Ectodermal cell (in vitro differentiated cells): ENCODE results near the gene MXRA8.

Experiments
- H3K27ac ChIP-seq: 2 replicates; pipeline ENCODE4 v1.7.0; 2013; ENCODE audit warnings: mild to moderate bottlenecking, low read depth, low read length; ENCODE audit not compliant: insufficient read depth, poor library complexity, severe bottlenecking
- H3K27me3 ChIP-seq: 2 replicates; pipeline ENCODE4 v1.7.0; 2013; ENCODE audit warnings: mild to moderate bottlenecking, low read length; ENCODE audit not compliant: insufficient read depth, control insufficient read depth, poor library complexity, severe bottlenecking
- H3K36me3 ChIP-seq: one replicate; pipeline ENCODE4 v1.7.0; 2013; ENCODE audit warnings: low read length; ENCODE audit not compliant: control insufficient read depth, insufficient read depth
- H3K4me1 ChIP-seq: one replicate; pipeline ENCODE4 v1.7.0; 2013; ENCODE audit warnings: low read length; ENCODE audit not compliant: control insufficient read depth, insufficient read depth
- H3K4me3 ChIP-seq: 2 replicates; pipeline ENCODE4 v1.7.0; 2013; ENCODE audit warnings: low read depth, low read length, control low read depth; ENCODE audit not compliant: insufficient read depth
- H3K9me3 ChIP-seq: 2 replicates; pipeline ENCODE4 v1.7.0; 2013; ENCODE audit warnings: mild to moderate bottlenecking, low read length, moderate library complexity; ENCODE audit not compliant: control insufficient read depth
- WGBS, 2 experiments: methylation state at CpG; one replicate each; pipeline ENCODE4 v1.1.7; 2013; ENCODE audit warnings: missing lambda C conversion rate in 2 of 2; 5-methylcytosine and 5-hydroxymethylcytosine counted together

The MXRA8 gene

DNA sequence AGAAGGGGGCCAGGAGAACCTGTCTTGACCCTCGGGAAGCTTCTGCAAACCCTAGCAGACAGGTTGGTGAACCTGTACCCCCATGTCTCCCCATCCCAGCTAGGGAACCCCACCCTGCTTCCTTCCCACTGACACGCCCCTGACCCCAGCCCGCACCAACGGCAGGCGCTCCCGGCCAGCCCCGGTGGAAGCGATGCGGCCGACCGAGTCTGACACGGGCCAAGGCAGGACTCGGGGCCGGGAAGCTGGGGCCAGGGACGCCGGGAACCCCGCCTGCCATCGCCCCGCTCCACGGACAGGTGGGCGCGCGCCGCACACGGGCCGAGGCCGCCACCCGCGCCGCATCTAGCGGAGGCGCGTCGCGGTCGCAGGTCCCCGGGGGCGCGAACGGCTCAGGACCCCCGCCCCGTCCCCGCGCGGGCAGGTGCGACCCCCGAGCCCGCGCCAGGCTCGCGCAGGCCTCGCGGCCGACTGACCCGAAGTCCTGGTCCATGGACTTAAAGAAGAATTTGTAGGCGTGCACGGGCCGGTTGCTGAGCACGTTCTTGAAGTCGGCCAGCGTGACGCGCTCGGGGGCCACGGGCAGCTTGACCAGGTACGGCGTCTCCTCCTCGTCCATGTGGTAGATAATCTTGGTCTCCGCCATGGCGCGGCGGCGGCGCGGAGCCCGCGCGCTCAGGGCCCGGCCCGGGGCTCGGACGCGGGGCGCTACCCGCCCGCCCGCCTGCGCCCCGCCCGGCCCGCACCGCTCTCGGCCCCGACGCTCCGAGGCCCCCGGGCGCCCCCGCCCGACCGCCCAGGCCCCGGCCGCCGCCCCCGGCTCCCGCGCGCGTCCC is 9.7 kb downstream of the MXRA8 start:
- no peaks in the 10 kb centered on the region for H3K27me3 ChIP-seq
- H3K4me3 ChIP-seq = peak overlapping the region; percentile 68
- 1% methylated on average over 109 of the region's 109 CpGs for WGBS, 2 experiments
- H3K27ac ChIP-seq = no peak overlapping the region
- H3K36me3 ChIP-seq = no peaks in the 10 kb centered on the region
- no peaks in the 10 kb centered on the region for H3K9me3 ChIP-seq
- H3K4me1 ChIP-seq = peaks cover 26% of the 10 kb centered on the region

- H3K27me3 ChIP-seq = no peaks in the 10 kb centered on the region
- H3K4me1 ChIP-seq = peaks cover 21% of the 10 kb centered on the region
- no peaks in the 10 kb centered on the region for H3K9me3 ChIP-seq
- H3K4me3 ChIP-seq = peak overlapping the region; percentile 68
- 11 to 17% methylated on average over 26 of the region's 26 CpGs for WGBS, 2 experiments
- no peaks in the 10 kb centered on the region for H3K36me3 ChIP-seq
- H3K27ac ChIP-seq = no peak overlapping the region
Observed at GRCh38 chr1:1347663-1348419, 10.5 kb downstream of the MXRA8 start.

GRCh38 chr1:1347026-1347595 is 11.2 kb downstream of the MXRA8 start:
- Histone ChIP-seq H3K9me3 (no peaks in the 10 kb centered on the region), H3K27ac (no peak overlapping the region), H3K36me3 (no peaks in the 10 kb centered on the region), H3K4me1 (peaks cover 14% of the 10 kb centered on the region), H3K27me3 (no peaks in the 10 kb centered on the region), H3K4me3 (peak overlapping the region; percentile 68)
- 94% methylated on average over 10 of the region's 10 CpGs for WGBS, 2 experiments

DNA sequence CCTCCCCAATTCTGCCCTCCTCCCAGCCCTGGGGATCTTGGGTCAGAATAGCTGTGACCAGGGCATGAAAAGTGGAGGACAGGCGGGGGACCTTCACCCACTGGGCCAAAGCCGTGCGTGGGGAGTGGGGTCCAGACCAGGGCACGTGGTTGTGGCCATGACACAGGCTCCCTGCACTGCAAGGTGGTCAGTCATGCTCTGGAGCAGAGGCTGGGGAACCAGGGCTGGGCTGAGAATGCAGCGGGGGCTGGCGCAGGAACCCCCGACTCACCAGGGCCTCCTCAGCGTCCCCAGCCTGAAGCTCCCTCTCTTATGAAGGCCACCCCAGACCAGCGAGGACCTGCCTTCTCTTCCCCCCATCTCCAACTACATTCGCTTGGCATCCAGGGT is 11.9 kb downstream of the MXRA8 start:
- no peaks in the 10 kb centered on the region for H3K27me3 ChIP-seq
- WGBS, 2 experiments = 92 to 96% methylated on average over 10 of the region's 10 CpGs
- no peak overlapping the region for H3K27ac ChIP-seq
- no peaks in the 10 kb centered on the region for H3K9me3 ChIP-seq
- peaks cover 8% of the 10 kb centered on the region for H3K4me1 ChIP-seq
- H3K4me3 ChIP-seq = no peak overlapping the region
- peaks cover 3% of the 10 kb centered on the region for H3K36me3 ChIP-seq

DNA sequence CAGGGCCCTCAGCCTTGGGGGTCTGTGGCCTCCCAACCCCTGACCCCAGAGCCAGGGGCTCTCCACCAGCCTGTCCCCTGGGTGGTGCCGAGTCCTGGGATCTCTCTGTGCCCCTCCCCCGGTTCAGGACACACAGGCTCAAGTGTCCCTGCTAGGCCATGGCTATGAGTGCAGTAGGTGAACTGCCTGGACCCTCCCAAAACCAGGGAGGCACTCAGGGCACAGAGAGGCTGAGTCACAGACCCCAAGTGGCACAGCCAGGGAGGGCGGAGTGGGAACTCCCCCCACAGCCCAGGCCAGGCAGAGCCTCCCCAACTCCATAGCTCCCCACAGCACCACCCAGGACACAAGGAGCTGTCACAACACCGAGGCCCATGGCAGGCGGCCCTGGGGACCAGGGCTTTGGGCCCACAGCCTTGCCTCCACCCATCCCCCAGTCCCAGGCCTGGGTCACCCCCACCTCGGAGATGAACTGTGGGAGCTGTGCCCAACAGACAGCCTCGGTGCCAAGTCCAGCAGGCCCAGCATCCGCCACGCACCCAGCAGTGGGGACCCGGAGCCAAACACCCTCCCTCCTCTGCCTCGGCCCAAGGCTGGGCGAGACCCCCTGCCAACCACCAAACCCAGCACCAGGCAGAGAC is 12.4 kb downstream of the MXRA8 start:
- H3K9me3 ChIP-seq = no peaks in the 10 kb centered on the region
- no peak overlapping the region for H3K4me3 ChIP-seq
- no peaks in the 10 kb centered on the region for H3K27me3 ChIP-seq
- H3K27ac ChIP-seq = no peak overlapping the region
- peaks cover 7% of the 10 kb centered on the region for H3K4me1 ChIP-seq
- peaks cover 8% of the 10 kb centered on the region for H3K36me3 ChIP-seq
- WGBS, 2 experiments = 92 to 95% methylated on average over 12 of the region's 12 CpGs

GRCh38 chr1:1345384-1345783 is 13.0 kb downstream of the MXRA8 start:
- H3K4me1 ChIP-seq = peaks cover 7% of the 10 kb centered on the region
- no peaks in the 10 kb centered on the region for H3K27me3 ChIP-seq
- no peak overlapping the region for H3K4me3 ChIP-seq
- 93 to 96% methylated on average over 16 of the region's 16 CpGs for WGBS, 2 experiments
- H3K9me3 ChIP-seq = no peaks in the 10 kb centered on the region
- no peak overlapping the region for H3K27ac ChIP-seq
- peaks cover 10% of the 10 kb centered on the region for H3K36me3 ChIP-seq

GRCh38 chr1:1344655-1345361 is 13.5 kb downstream of the MXRA8 start:
- WGBS, 2 experiments = 87 to 88% methylated on average over 15 of the region's 15 CpGs
- H3K4me3 ChIP-seq = no peak overlapping the region
- no peaks in the 10 kb centered on the region for H3K27me3 ChIP-seq
- peaks cover 10% of the 10 kb centered on the region for H3K36me3 ChIP-seq
- no peak overlapping the region for H3K27ac ChIP-seq
- H3K9me3 ChIP-seq = no peaks in the 10 kb centered on the region
- peaks cover 7% of the 10 kb centered on the region for H3K4me1 ChIP-seq

DNA sequence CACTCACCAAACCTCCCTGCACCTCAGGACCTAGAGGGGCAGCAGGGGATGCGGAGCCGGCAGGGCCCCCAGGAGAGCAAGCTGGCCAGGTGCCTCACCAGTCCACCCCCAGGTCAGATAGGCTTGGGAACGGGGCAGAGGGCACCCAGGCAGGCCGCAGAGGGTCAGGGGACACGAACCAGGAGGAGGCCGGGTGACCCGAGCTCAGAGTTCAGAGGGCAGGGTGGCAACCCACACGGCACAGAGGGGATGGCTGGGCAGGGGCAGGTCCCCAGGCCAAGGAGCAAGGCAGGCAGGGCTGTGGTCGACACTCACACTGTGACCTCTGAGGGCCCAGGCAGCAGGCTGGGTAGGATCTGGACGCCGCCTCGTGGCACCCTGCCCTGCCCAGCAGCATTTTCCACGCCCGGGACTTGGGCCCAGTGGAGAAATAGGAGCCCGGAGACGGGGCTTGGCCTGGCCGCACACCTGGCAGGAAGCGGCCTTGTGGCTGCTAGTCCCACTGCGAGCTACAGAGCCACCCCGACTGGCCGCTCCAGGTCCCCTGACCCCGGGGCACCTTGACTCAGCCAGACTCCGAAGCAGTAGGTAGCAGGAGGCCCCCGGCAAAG is 14.4 kb downstream of the MXRA8 start:
- no peak overlapping the region for H3K27ac ChIP-seq
- no peak overlapping the region for H3K4me3 ChIP-seq
- no peaks in the 10 kb centered on the region for H3K27me3 ChIP-seq
- no peaks in the 10 kb centered on the region for H3K9me3 ChIP-seq
- peaks cover 7% of the 10 kb centered on the region for H3K4me1 ChIP-seq
- H3K36me3 ChIP-seq = peaks cover 10% of the 10 kb centered on the region
- WGBS, 2 experiments = 95% methylated on average over 24 of the region's 24 CpGs

- Histone ChIP-seq H3K27me3 (no peaks in the 10 kb centered on the region), H3K4me1 (no peaks in the 10 kb centered on the region), H3K27ac (no peak overlapping the region), H3K9me3 (no peaks in the 10 kb centered on the region), H3K4me3 (no peak overlapping the region), H3K36me3 (peaks cover 10% of the 10 kb centered on the region)
- WGBS, 2 experiments = 93 to 94% methylated on average over 18 of the region's 18 CpGs
Observed at GRCh38 chr1:1342584-1343115, 15.7 kb downstream of the MXRA8 start.
